Left lung (tissue), 10 donors: ENCODE measurements around the gene GPR153. TPM values are rescaled to one million over a fixed set of nuclear protein-coding genes. Genes with fewer than 3 reads are reported as not detected.

Experiments used
- ATAC-seq: fragments of 200-7000 bp; cut with Tn5 transposase; one replicate; pipeline ENCODE4 v1.9.1; 2020; ENCODE audit warnings: moderate library complexity
- DNase-seq, 4 donors: peaks; one replicate each; pipeline ENCODE4 v3.0.0-alpha.2; 2013 to 2020
- H3K27ac ChIP-seq, 2 donors: fragments of 200-600 bp; sonication (generic) in 1 of 2; one replicate each; pipeline versions ENCODE4 v1.5.0 to v1.8.0; 2020 to 2021
- H3K27me3 ChIP-seq, 2 donors: fragments of 200-600 bp; sonication (generic) in 1 of 2; one replicate each; pipeline versions ENCODE4 v1.5.0 to v1.8.0; 2020 to 2021
- H3K36me3 ChIP-seq, 2 donors: fragments of 200-600 bp; sonication (generic) in 1 of 2; one replicate each; pipeline versions ENCODE4 v1.5.0 to v1.8.0; 2020 to 2021
- H3K4me1 ChIP-seq, 2 donors: fragments of 200-600 bp; one replicate each; pipeline ENCODE4 v1.8.0; 2021
- H3K4me3 ChIP-seq, 2 donors: fragments of 200-600 bp; sonication (generic) in 1 of 2; one replicate each; pipeline versions ENCODE4 v1.5.0 to v1.8.0; 2020 to 2021; ENCODE audit warnings: mild to moderate bottlenecking in 1 of 2
- H3K9me3 ChIP-seq, 2 donors: fragments of 200-600 bp; sonication (generic) in 1 of 2; one replicate each; pipeline versions ENCODE4 v1.5.0 to v1.8.0; 2020 to 2021
- CTCF ChIP-seq, 2 donors: fragments of 200-600 bp; sonication (generic) in 1 of 2; IDR thresholded peaks; one replicate each; pipeline versions ENCODE4 v1.5.0 to v1.8.0; 2021; ENCODE audit warnings: antibody characterized with exemption in 2 of 2
- intact Hi-C, 2 donors: fragments of 100-400 bp; cut with DNase I; formaldehyde crosslinking; loops; one replicate each; pipeline versions ENCODE4 v1.11.2 to v1.14.2; 2022
- polyA plus RNA-seq, 6 donors: library from polyadenylated mRNA; unstranded; fragments of 120-200 nt; gene quantifications; one replicate each; pipeline ENCODE4 v1.2.1, GENCODE V29; 2013; ENCODE audit not compliant: insufficient read length in 6 of 6
- total RNA-seq, 2 donors: library from RNA; stranded (reverse); fragmentation: NEBNext Ultra II Directional; extraction: Animal tissue kit (Norgen Biotek cat#: 25700); gene quantifications; one replicate each; pipeline ENCODE4 v1.2.1, GENCODE V29; 2021
- donor health status: DM: no; HTN: yes; CAD: no.
- donor health status: DM: no; HTN: no; CAD: no.

The GPR153 gene
- total and polyA plus RNA-seq, 8 donors = 13.8 to 31.6 (median 18.0) TPM

- Histone ChIP-seq H3K36me3 (no peaks in the 10 kb centered on the region), H3K27me3 (peaks cover 68 to 100% of the 10 kb centered on the region in 2 donors), H3K4me1 (peaks cover 9 to 44% of the 10 kb centered on the region in 2 donors), H3K9me3 (no peaks in the 10 kb centered on the region), H3K27ac (no peak overlapping the region), H3K4me3 (no peak overlapping the region)
- ATAC-seq (peak; percentile 78), DNase-seq (peak in 3 of 4 donors; percentile 81 to 94 (median 88))
- peak; percentile 95 to 96 for TF ChIP-seq CTCF (IDR thresholded peaks at IDR 0.05)
- intact Hi-C loops = loop anchor here in 1 of 2 donors (5.0 kb wide), 1 partner anchor 101 kb away; no protein-coding TSS in a partner anchor
Observed at GRCh38 chr1:6246497-6247467, 14.1 kb downstream of the GPR153 start.

- Histone ChIP-seq H3K27me3 (peaks cover 76 to 100% of the 10 kb centered on the region in 2 donors), H3K27ac (no peak overlapping the region), H3K36me3 (no peaks in the 10 kb centered on the region), H3K9me3 (no peaks in the 10 kb centered on the region), H3K4me1 (peaks cover 9 to 47% of the 10 kb centered on the region in 2 donors), H3K4me3 (no peak overlapping the region)
- intact Hi-C loops = loop anchor here in 1 of 2 donors (5.0 kb wide), 1 partner anchor 101 kb away; no protein-coding TSS in a partner anchor
- TF ChIP-seq CTCF (IDR thresholded peaks at IDR 0.05) = no peak
- DNase-seq = no peak
- ATAC-seq = no peak
Observed at GRCh38 chr1:6245869-6246496, 14.9 kb downstream of the GPR153 start.

GRCh38 chr1:6245086-6245868 is 15.6 kb downstream of the GPR153 start:
- peaks cover 9 to 47% of the 10 kb centered on the region in 2 donors for H3K4me1 ChIP-seq
- peak; percentile 68 to 72 for TF ChIP-seq CTCF (IDR thresholded peaks at IDR 0.05)
- peak; percentile 78 to 92 (median 85) for DNase-seq
- ATAC-seq = peak; percentile 89
- no peak overlapping the region for H3K4me3 ChIP-seq
- no peaks in the 10 kb centered on the region for H3K36me3 ChIP-seq
- intact Hi-C loops = loop anchor here in 1 of 2 donors (5.0 kb wide), 1 partner anchor 102 kb away; no protein-coding TSS in a partner anchor
- H3K27ac ChIP-seq = no peak overlapping the region
- peaks cover 77 to 100% of the 10 kb centered on the region in 2 donors for H3K27me3 ChIP-seq
- H3K9me3 ChIP-seq = no peaks in the 10 kb centered on the region

GRCh38 chr1:6244401-6245049 is 16.4 kb downstream of the GPR153 start:
- intact Hi-C loops = loop anchor here in 1 of 2 donors (5.0 kb wide), 1 partner anchor 103 kb away; no protein-coding TSS in a partner anchor
- Histone ChIP-seq H3K4me3 (no peak overlapping the region), H3K9me3 (no peaks in the 10 kb centered on the region), H3K36me3 (no peaks in the 10 kb centered on the region), H3K27me3 (peaks cover 72 to 100% of the 10 kb centered on the region in 2 donors), H3K27ac (no peak overlapping the region), H3K4me1 (peaks cover 9 to 41% of the 10 kb centered on the region in 2 donors)
- ATAC-seq (no peak), DNase-seq (no peak)
- no peak for TF ChIP-seq CTCF (IDR thresholded peaks at IDR 0.05)
